Thymus (tissue), 11 donors: ENCODE data around the gene ZNF425. TPM values are rescaled to one million over a fixed set of nuclear protein-coding genes. Genes with fewer than 3 reads are reported as not detected.

ENCODE experiments used
- DNase-seq, 9 donors: peaks; one replicate each; pipeline ENCODE4 v3.0.0-alpha.2; 2013; ENCODE audit warnings: low spot score in 9 of 9, low read depth in 6 of 9, missing footprints in 1 of 9
- H3K27ac ChIP-seq, 2 donors: one replicate each; pipeline ENCODE4 v1.5.1; 2013; ENCODE audit warnings: control low read depth in 1 of 2, low read depth in 1 of 2, low read length in 1 of 2, mild to moderate bottlenecking in 1 of 2, moderate library complexity in 1 of 2
- H3K27me3 ChIP-seq, 2 donors: one replicate each; pipeline ENCODE4 v1.5.1; 2013; ENCODE audit warnings: low read length in 1 of 2; ENCODE audit not compliant: control insufficient read depth in 2 of 2, insufficient read depth in 1 of 2
- H3K36me3 ChIP-seq, 2 donors: one replicate each; pipeline ENCODE4 v1.5.1; 2013; ENCODE audit warnings: low read length in 1 of 2, mild to moderate bottlenecking in 1 of 2, moderate library complexity in 1 of 2; ENCODE audit not compliant: control insufficient read depth in 2 of 2, insufficient read depth in 2 of 2
- H3K4me1 ChIP-seq, 2 donors: one replicate each; pipeline ENCODE4 v1.5.1; 2013; ENCODE audit warnings: low read length in 2 of 2; ENCODE audit not compliant: control insufficient read depth in 2 of 2, insufficient read depth in 2 of 2
- H3K4me3 ChIP-seq, 2 donors: one replicate each; pipeline ENCODE4 v1.5.1; 2013; ENCODE audit warnings: low read length in 2 of 2, control low read depth in 1 of 2, mild to moderate bottlenecking in 1 of 2
- H3K9me3 ChIP-seq, 2 donors: one replicate each; pipeline ENCODE4 v1.5.1; 2013; ENCODE audit warnings: low read length in 1 of 2, mild to moderate bottlenecking in 1 of 2; ENCODE audit not compliant: control insufficient read depth in 2 of 2, insufficient read depth in 1 of 2
- WGBS: extraction: QIAGEN DNeasy Blood & Tissue Kit; methylation state at CpG from one replicate; pipeline ENCODE4 v1.1.7; 2013; 5-methylcytosine and 5-hydroxymethylcytosine counted together
- polyA plus RNA-seq: library from polyadenylated mRNA; stranded (reverse); fragments of 200-250 nt; gene quantifications from one replicate; pipeline ENCODE4 v1.2.3, GENCODE V29; 2013
- total RNA-seq: library from RNA; stranded (reverse); fragments of 120-200 nt; gene quantifications from one replicate; pipeline ENCODE4 v1.2.4, GENCODE V29; 2013
- donor health status: healthy.

The ZNF425 gene
- total and polyA plus RNA-seq, 2 donors, result 1.6 to 2.2 TPM

DNA sequence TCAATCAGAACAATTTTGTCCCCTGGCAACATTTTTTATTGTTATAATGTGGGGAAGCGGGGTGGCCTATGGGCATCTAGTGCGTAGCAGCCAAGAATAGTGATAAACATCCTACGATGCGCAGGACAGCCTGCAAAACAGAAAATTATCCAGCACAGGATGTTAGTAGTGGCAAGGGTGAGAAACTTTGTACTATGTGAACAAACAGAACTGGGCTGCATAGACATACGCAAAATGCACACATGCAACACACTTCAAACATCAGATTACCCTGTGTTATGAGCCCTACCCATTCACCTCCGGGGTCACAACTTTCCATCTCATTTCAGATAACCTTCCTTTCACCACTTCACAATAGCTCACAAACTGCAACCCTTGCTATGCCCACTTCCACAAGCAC is 38.7 kb downstream of the ZNF425 start:
- Histone ChIP-seq H3K9me3 (peaks cover 0 to 3% of the 10 kb centered on the region in 2 donors), H3K4me1 (peaks cover 0 to 6% of the 10 kb centered on the region in 2 donors), H3K36me3 (peaks cover 0 to 3% of the 10 kb centered on the region in 2 donors), H3K27me3 (no peaks in the 10 kb centered on the region), H3K4me3 (no peak overlapping the region), H3K27ac (no peak overlapping the region)
- DNase-seq, result no peak
- WGBS, result 95% methylated on average over 6 of the region's 6 CpGs

- Histone ChIP-seq H3K36me3 (peaks cover 0 to 3% of the 10 kb centered on the region in 2 donors), H3K9me3 (peaks cover 0 to 3% of the 10 kb centered on the region in 2 donors), H3K4me1 (peaks cover 0 to 3% of the 10 kb centered on the region in 2 donors), H3K27ac (no peak overlapping the region), H3K4me3 (no peak overlapping the region), H3K27me3 (no peaks in the 10 kb centered on the region)
- 98% methylated on average over 1 of the region's 1 CpG for WGBS
- DNase-seq, result no peak
Observed at GRCh38 chr7:149085866-149086265, 40.3 kb downstream of the ZNF425 start.

- H3K27me3 ChIP-seq, result no peaks in the 10 kb centered on the region
- peaks cover 0 to 3% of the 10 kb centered on the region in 2 donors for H3K9me3 ChIP-seq
- peaks cover 3% of the 10 kb centered on the region in 2 donors for H3K36me3 ChIP-seq
- H3K4me1 ChIP-seq, result no peaks in the 10 kb centered on the region
- DNase-seq, result no peak
- H3K27ac ChIP-seq, result no peak overlapping the region
- H3K4me3 ChIP-seq, result no peak overlapping the region
- 99% methylated on average over 2 of the region's 2 CpGs for WGBS
Observed at GRCh38 chr7:149084407-149084806, 41.7 kb downstream of the ZNF425 start.

DNA sequence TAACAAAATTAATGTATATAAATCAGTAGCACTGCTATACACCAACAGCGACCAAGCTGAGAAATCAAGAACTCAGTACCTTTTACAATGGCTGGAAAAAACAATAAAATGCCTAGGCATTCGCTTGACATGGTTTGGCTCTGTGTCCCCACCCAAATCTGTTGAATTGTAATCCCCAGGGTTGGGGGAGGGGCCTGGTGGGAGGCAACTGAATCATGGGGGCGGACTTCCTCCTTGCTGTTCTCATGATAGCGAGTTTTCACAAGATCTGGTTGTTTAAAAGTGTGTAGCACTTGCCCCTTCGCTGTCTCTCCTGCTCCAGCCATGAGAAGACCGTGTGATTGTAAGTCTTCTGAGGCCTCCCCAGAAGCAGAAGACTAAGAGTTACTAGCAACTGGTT is 44.2 kb downstream of the ZNF425 start:
- no peaks in the 10 kb centered on the region for H3K4me1 ChIP-seq
- H3K27me3 ChIP-seq, result no peaks in the 10 kb centered on the region
- no peak overlapping the region for H3K27ac ChIP-seq
- no peak for DNase-seq
- peaks cover 0 to 3% of the 10 kb centered on the region in 2 donors for H3K9me3 ChIP-seq
- 95% methylated on average over 6 of the region's 6 CpGs for WGBS
- H3K4me3 ChIP-seq, result no peak overlapping the region
- H3K36me3 ChIP-seq, result peaks cover 2 to 4% of the 10 kb centered on the region in 2 donors

DNA sequence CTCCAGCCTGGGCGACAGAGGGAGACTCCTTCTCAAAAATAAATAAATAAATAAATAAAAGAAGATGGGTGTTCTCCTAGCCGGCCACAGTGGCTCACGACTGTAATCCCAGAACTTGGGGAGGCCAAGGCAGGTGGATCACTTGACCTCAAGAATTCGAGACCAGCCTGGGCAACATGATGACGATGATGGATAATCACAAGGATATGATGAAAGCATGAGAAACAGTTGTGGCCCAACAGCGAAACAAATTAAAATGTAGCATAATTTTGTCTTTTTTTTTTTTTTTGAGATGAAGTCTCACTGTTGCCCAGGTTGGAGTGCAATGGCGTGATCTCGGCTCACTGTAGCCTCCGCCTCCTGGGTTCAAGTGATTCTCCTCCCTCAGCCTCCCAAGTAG is 48.5 kb downstream of the ZNF425 start:
- H3K27ac ChIP-seq, result no peak overlapping the region
- DNase-seq, result no peak
- H3K4me3 ChIP-seq, result no peak overlapping the region
- WGBS, result 87% methylated on average over 9 of the region's 9 CpGs
- no peaks in the 10 kb centered on the region for H3K27me3 ChIP-seq
- H3K9me3 ChIP-seq, result no peaks in the 10 kb centered on the region
- H3K36me3 ChIP-seq, result peaks cover 6 to 16% of the 10 kb centered on the region in 2 donors
- no peaks in the 10 kb centered on the region for H3K4me1 ChIP-seq

DNA sequence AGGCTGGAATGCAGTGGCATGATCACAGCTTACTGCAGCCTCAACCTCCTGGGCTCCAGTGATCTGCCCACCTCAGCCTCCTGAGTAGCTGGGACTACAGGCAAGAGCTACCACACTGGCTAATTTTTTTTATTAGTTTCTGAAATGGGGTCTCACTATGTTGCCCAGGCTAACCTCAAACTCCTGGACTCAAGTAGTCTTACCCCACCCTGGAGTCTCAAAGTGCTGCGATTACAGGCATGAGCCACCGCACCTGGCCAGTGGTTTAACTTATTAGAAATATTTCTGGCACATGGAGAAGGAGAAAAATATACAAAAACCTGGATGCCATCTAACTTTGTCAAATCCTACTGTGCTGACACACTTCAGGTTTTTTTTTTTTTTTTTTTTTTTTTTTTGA is 50.8 kb downstream of the ZNF425 start:
- peaks cover 28 to 39% of the 10 kb centered on the region in 2 donors for H3K36me3 ChIP-seq
- no peak for DNase-seq

DNA sequence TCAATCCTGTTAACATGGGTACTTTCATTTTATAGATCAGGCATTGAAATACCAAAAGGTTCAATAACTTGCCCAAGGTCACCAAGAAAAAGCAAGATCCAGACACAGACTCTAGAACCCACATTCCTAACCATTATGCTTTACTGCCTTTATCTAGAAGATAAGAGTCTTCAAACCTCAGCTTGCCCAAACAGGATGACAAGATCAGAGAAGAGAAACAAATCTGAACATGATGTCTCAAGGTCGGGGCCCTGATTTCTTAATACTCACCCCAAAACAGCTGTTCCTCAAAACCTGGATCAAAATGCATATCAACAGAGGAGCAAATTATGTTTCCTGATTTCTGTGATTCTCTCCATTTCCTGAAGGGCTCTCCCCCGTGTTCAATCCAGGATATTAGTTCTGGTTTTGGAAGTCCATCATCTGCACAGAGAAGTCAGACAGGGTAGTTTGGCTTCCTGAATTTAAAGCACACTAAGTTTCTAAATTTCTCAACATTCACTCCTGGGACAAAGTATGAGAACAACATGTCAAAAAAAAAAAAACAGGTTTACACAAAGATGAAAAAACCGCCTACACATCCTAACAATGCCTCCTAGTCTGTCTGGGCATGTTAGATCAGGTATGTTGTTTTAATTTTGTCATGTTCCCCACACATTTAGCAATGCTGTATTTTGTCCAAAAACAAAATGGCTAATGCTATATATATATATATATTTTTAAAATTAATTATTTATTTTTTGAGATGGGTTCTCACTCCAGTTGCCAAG is 51.8 kb downstream of the ZNF425 start:
- no peak overlapping the region for H3K27ac ChIP-seq
- H3K27me3 ChIP-seq, result no peaks in the 10 kb centered on the region
- H3K9me3 ChIP-seq, result peaks cover 0 to 9% of the 10 kb centered on the region in 2 donors
- no peak for DNase-seq
- 90% methylated on average over 3 of the region's 3 CpGs for WGBS
- H3K4me3 ChIP-seq, result no peak overlapping the region
- peaks cover 0 to 8% of the 10 kb centered on the region in 2 donors for H3K4me1 ChIP-seq
- H3K36me3 ChIP-seq, result peaks cover 34 to 43% of the 10 kb centered on the region in 2 donors

More for the DNA sequence above, 50.8 kb downstream of the ZNF425 start:
- H3K9me3 ChIP-seq, result peaks cover 0 to 9% of the 10 kb centered on the region in 2 donors
- no peaks in the 10 kb centered on the region for H3K27me3 ChIP-seq
- H3K4me1 ChIP-seq, result peaks cover 0 to 8% of the 10 kb centered on the region in 2 donors
- WGBS, result 98% methylated on average over 2 of the region's 2 CpGs
- no peak overlapping the region for H3K27ac ChIP-seq
- H3K4me3 ChIP-seq, result no peak overlapping the region

DNA sequence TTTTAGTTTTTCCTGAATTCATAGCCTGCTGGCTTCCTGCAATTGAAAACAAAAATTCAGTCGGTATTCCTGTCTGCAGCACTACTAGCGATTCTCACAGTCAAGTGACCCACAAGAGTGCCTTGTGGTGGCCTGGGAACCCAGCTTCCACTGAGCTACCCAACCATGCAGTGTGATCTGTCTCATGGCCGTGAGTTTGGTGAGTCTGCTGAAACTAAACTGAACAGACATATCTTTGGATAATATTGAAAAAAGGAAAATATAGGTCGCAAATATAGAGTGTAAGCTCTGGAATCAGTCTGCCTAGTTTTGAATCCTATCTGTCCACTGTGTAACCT is 53.7 kb downstream of the ZNF425 start:
- peaks cover 0 to 8% of the 10 kb centered on the region in 2 donors for H3K4me1 ChIP-seq
- H3K27ac ChIP-seq, result no peak overlapping the region
- DNase-seq, result no peak
- H3K27me3 ChIP-seq, result no peaks in the 10 kb centered on the region
- WGBS, result 96% methylated on average over 4 of the region's 4 CpGs
- H3K9me3 ChIP-seq, result peaks cover 0 to 9% of the 10 kb centered on the region in 2 donors
- H3K4me3 ChIP-seq, result no peak overlapping the region
- H3K36me3 ChIP-seq, result peaks cover 38 to 43% of the 10 kb centered on the region in 2 donors

DNA sequence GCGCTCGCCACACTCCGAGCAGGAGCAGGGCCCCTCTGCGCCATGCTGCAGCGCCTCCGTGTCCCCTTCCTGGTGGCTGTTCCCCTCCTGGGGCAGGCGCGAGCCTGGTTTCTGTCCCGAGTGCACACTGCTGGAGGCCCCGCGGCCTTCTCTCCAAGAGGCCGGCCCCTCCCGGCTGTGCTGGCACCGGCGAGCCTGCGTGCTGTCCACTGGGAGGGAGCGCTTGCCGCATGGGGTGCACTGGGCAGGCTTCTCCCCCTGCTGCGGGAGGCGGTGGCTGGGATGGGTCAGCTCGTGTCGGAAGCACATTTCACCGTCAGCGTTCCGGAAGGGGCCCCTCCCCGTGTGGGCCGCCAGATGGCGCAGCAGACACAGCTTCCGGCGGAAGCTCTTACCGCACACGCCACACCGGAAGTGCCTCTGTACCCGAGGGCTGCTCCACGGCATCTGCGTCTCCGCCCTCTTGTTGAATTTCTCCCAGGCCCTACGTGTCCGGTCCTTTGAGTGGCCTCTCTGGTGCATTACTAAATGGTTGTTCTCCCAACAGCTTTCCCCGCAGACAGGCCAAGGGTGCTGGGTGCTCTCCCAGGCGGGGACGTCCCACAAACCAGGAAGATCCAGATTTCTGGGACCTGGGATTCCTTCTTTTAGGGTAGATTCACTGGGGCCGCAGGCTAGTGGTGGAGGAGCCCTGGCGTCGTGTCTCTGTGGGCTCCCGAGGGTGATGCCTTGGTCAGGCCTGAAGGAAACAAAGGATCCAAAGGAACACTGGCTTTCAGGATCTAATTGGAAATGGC is 54.3 kb downstream of the ZNF425 start:
- H3K27me3 ChIP-seq, result no peaks in the 10 kb centered on the region
- peak in 4 of 9 donors; percentile 11 to 66 (median 36) for DNase-seq
- 93% methylated on average over 46 of the region's 46 CpGs for WGBS
- H3K4me1 ChIP-seq, result peaks cover 0 to 8% of the 10 kb centered on the region in 2 donors
- H3K9me3 ChIP-seq, result peaks cover 0 to 9% of the 10 kb centered on the region in 2 donors
- no peak overlapping the region for H3K4me3 ChIP-seq
- H3K36me3 ChIP-seq, result peaks cover 36 to 41% of the 10 kb centered on the region in 2 donors
- H3K27ac ChIP-seq, result peak overlapping the region in 1 of 2 donors; percentile 31
